ENCODE results near the gene SIPA1L3.

Gene SIPA1L3

DNA sequence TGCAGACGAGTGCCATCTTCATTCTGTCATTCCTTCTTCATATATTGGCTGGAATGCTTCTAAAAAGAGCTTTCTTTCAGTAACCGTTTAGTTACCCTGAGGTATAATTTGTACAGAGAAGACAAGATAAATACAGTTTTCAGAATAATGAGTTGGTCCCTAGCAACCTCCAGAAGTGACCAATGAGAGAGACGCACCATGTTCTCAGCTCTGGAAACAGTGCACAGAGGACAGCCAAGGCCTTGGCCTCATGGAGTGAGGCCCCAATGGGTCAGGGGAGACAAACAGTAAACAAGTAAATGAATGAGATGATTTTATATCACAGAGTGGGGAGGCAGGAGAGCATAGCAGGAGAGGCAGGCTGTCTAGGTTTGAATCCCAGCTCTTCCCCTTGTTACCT, 226.3 kb downstream of the SIPA1L3 start:
- Histone ChIP-seq H3K27ac (no peak overlapping the region), H3K9me3 (ENCODE audit: severe bottlenecking) (no peaks in the 10 kb centered on the region), H3K27me3 (ENCODE audit: insufficient read depth, low read depth, severe bottlenecking) (no peaks in the 10 kb centered on the region), H3K36me3 (peaks cover 3% of the 10 kb centered on the region), H3K4me3 (ENCODE audit: low read depth, low read length) (no peak overlapping the region)
- TF ChIP-seq, protein P1, sequence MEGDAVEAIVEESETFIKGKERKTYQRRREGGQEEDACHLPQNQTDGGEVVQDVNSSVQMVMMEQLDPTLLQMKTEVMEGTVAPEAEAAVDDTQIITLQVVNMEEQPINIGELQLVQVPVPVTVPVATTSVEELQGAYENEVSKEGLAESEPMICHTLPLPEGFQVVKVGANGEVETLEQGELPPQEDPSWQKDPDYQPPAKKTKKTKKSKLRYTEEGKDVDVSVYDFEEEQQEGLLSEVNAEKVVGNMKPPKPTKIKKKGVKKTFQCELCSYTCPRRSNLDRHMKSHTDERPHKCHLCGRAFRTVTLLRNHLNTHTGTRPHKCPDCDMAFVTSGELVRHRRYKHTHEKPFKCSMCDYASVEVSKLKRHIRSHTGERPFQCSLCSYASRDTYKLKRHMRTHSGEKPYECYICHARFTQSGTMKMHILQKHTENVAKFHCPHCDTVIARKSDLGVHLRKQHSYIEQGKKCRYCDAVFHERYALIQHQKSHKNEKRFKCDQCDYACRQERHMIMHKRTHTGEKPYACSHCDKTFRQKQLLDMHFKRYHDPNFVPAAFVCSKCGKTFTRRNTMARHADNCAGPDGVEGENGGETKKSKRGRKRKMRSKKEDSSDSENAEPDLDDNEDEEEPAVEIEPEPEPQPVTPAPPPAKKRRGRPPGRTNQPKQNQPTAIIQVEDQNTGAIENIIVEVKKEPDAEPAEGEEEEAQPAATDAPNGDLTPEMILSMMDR (IDR thresholded peaks at IDR 0.05; ENCODE audit: low read depth, low read length) = no peak
- no peak for DNase-seq

DNA sequence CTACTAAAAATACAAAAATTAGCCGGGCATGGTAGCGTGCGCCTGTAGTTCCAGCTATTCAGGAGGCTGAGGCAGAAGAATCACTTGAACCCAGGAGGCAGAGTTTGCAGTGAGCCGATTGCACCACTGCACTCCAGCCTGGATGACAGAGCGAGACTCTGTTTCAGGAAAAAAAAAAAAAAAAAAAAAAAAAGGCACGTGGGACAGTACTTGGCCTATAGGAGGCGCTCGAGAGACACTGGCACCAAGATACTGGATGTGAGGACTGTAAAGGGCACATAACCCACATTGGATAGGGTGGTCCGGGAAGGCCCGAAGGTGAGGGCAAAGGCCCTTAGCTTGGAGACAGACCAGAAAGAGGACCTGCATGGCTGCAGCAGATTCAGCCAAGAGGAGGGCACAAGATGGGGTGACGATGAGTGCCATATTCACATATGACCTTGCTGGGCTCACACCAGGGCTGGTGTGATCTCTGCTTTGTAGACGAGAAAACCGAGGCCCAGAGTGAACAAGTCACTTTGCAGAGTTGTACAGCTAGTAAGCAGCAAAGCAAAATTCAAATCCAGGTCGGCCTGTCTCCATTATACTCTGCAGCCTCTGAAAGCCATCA, 227.6 kb downstream of the SIPA1L3 start:
- TF ChIP-seq, protein P1 (IDR thresholded peaks at IDR 0.05; ENCODE audit: low read depth, low read length) = peak; percentile 77
- Histone ChIP-seq H3K9me3 (ENCODE audit: severe bottlenecking) (no peaks in the 10 kb centered on the region), H3K4me3 (ENCODE audit: low read depth, low read length) (no peak overlapping the region), H3K27me3 (ENCODE audit: insufficient read depth, low read depth, severe bottlenecking) (no peaks in the 10 kb centered on the region), H3K27ac (no peak overlapping the region), H3K36me3 (no peaks in the 10 kb centered on the region; the same call in 1 of the 2 replicates)
- no peak for DNase-seq

DNA sequence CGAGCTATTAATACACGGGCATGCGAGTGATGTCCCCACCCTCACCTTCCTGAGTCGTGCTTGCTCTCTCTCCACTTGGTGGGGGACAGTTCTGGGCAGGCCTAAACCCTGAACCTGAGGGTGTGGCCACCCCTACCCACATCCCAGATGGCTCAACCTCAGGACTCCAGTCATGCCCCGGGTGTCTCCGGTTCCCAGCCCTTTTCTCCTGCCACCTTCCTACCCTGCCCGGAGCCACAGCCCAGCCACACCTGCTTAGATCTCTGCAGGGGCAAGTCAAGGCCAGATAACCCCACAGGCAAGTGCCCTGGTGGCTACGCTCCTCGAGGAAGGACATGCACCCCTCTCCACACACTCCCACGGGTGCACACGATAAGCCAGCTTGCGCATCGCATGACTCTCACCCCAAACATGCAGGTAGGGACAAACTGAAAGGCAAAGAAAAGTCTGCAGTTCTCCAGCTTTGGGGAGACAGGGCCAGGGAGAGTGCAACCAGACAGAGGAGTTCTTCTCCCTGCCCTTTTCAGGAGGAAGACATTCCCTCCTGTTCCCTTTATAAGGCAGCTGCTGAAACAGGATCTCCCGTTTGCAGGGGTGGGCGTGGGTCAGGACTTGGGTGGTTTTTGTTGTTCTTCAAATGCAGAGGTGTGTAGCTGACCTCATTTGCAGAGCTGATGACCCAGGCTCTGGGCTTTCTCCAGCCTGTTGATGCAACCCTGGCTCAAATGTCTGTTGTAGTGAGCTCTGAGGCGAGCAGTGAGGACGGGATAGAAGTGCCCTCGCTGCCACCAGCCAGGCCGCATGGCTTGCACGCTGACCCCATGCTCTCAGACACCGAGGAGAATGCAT, 228.4 kb downstream of the SIPA1L3 start:
- H3K4me3 ChIP-seq (ENCODE audit: low read depth, low read length) = no peak overlapping the region
- no peak overlapping the region for H3K27ac ChIP-seq
- no peak for DNase-seq
- no peaks in the 10 kb centered on the region for H3K27me3 ChIP-seq (ENCODE audit: insufficient read depth, low read depth, severe bottlenecking)
- TF ChIP-seq, protein P1 (IDR thresholded peaks at IDR 0.05; ENCODE audit: low read depth, low read length) = no peak
- no peaks in the 10 kb centered on the region for H3K9me3 ChIP-seq (ENCODE audit: severe bottlenecking)
- no peaks in the 10 kb centered on the region; the same call in 1 of the 2 replicates for H3K36me3 ChIP-seq

DNA sequence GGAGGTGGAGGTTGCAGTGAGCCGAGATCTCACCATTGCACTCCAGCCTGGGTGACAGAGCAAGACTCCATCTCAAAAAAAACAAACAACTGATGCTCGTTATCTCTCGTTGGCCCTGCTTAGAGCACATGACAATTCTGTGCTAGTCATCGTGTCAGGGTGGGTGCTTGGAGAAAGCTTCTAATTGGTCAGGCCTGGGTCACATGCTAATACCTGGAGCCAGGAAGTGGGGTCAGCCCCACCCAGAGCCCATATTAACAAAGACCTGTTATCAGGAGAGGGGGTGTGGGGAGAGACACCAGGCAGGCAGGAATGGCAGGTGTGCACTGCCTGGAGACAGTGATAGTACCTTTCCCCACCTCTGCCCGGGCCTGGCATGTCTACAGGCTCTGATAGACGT, 232.1 kb downstream of the SIPA1L3 start:
- Histone ChIP-seq H3K27ac (no peak overlapping the region), H3K27me3 (ENCODE audit: insufficient read depth, low read depth, severe bottlenecking) (no peaks in the 10 kb centered on the region), H3K9me3 (ENCODE audit: severe bottlenecking) (no peaks in the 10 kb centered on the region), H3K36me3 (peaks cover 9% of the 10 kb centered on the region), H3K4me3 (ENCODE audit: low read depth, low read length) (no peak overlapping the region)
- DNase-seq = no peak
- TF ChIP-seq, protein P1 (IDR thresholded peaks at IDR 0.05; ENCODE audit: low read depth, low read length) = no peak

DNA sequence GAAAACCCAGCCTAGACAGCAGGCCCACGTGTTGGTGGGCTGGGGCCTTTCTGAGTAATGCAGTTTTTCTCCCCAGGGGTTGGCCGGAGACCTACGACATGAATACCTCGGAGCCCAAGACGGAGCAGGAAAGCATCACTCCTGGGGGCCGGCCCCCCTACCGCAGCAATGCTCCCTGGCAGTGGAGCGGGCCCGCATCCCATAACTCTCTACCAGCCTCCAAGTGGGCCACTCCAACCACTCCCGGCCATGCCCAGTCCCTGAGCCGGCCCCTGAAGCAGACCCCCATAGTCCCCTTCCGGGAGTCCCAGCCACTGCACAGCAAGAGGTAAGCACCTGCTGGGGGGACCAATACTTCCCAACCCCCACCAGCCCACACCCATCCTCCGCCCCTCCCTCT, 234.1 kb downstream of the SIPA1L3 start:
- H3K27me3 ChIP-seq (ENCODE audit: insufficient read depth, low read depth, severe bottlenecking) = no peaks in the 10 kb centered on the region
- TF ChIP-seq, protein P1 (IDR thresholded peaks at IDR 0.05; ENCODE audit: low read depth, low read length) = no peak
- no peak overlapping the region for H3K27ac ChIP-seq

More for the DNA sequence above, 234.1 kb downstream of the SIPA1L3 start:
- no peak for DNase-seq
- Histone ChIP-seq H3K4me3 (ENCODE audit: low read depth, low read length) (no peak overlapping the region), H3K36me3 (peaks cover 17% of the 10 kb centered on the region), H3K9me3 (ENCODE audit: severe bottlenecking) (no peaks in the 10 kb centered on the region)
